ENCODE results near the gene KCNH1.

Gene KCNH1

GRCh38 chr1:211099393-211099792 lies 34.6 kb downstream of the KCNH1 start:
- TF ChIP-seq USF1 (IDR thresholded peaks at IDR 0.05), result no peak
- TF ChIP-seq, protein P1, sequence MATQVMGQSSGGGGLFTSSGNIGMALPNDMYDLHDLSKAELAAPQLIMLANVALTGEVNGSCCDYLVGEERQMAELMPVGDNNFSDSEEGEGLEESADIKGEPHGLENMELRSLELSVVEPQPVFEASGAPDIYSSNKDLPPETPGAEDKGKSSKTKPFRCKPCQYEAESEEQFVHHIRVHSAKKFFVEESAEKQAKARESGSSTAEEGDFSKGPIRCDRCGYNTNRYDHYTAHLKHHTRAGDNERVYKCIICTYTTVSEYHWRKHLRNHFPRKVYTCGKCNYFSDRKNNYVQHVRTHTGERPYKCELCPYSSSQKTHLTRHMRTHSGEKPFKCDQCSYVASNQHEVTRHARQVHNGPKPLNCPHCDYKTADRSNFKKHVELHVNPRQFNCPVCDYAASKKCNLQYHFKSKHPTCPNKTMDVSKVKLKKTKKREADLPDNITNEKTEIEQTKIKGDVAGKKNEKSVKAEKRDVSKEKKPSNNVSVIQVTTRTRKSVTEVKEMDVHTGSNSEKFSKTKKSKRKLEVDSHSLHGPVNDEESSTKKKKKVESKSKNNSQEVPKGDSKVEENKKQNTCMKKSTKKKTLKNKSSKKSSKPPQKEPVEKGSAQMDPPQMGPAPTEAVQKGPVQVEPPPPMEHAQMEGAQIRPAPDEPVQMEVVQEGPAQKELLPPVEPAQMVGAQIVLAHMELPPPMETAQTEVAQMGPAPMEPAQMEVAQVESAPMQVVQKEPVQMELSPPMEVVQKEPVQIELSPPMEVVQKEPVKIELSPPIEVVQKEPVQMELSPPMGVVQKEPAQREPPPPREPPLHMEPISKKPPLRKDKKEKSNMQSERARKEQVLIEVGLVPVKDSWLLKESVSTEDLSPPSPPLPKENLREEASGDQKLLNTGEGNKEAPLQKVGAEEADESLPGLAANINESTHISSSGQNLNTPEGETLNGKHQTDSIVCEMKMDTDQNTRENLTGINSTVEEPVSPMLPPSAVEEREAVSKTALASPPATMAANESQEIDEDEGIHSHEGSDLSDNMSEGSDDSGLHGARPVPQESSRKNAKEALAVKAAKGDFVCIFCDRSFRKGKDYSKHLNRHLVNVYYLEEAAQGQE (IDR thresholded peaks at IDR 0.05; ENCODE audit: low read depth), result no peak
- no peak for TF ChIP-seq NFIC (IDR thresholded peaks at IDR 0.05)
- no peak for TF ChIP-seq TCF12 (IDR thresholded peaks at IDR 0.05; ENCODE audit: low read depth)
- TF ChIP-seq FOXM1 (IDR thresholded peaks at IDR 0.05; ENCODE audit: borderline replicate concordance, low read depth), result no peak
- TF ChIP-seq RAD21 (IDR thresholded peaks at IDR 0.05; ENCODE audit: low read depth), result no peak
- TF ChIP-seq TAF1 (IDR thresholded peaks at IDR 0.05; ENCODE audit: low read depth), result no peak
- TF ChIP-seq EGR1 (IDR thresholded peaks at IDR 0.05), result no peak
- no peak for TF ChIP-seq ZBTB7A (IDR thresholded peaks at IDR 0.05; ENCODE audit: low read depth)
- TF ChIP-seq, protein P2, sequence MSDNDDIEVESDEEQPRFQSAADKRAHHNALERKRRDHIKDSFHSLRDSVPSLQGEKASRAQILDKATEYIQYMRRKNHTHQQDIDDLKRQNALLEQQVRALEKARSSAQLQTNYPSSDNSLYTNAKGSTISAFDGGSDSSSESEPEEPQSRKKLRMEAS (IDR thresholded peaks at IDR 0.05), result no peak
- no peak for TF ChIP-seq CREB1 (IDR thresholded peaks at IDR 0.05; ENCODE audit: low read depth)
- no peak for TF ChIP-seq EP300 (IDR thresholded peaks at IDR 0.05; ENCODE audit: borderline replicate concordance)
- TF ChIP-seq CEBPB (IDR thresholded peaks at IDR 0.05), result no peak
- TF ChIP-seq TEAD4 (IDR thresholded peaks at IDR 0.05), result no peak
- TF ChIP-seq YY1 (IDR thresholded peaks at IDR 0.05; ENCODE audit: low read depth), result no peak

DNA sequence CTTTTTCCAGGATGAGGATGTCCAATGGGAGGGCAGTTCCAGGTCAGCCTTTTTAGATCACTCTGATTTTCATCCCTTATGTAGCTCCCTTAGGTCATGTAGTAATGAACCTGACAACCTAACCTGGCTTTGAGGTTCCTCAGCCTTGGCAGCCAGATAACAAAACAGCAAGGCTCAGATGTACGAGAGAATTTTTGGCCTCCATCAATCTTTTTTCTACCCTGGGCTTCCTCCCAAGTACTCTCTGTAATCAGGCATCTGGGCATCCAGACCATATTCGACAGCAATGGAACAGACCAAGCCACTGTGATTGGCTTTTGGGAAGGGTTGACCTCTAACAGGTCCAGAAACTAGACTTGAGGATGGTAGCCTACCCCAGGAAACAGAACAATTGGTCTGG lies 38.6 kb downstream of the KCNH1 start:
- TF ChIP-seq CEBPB (IDR thresholded peaks at IDR 0.05), result no peak
- TF ChIP-seq FOXM1 (IDR thresholded peaks at IDR 0.05; ENCODE audit: borderline replicate concordance, low read depth), result no peak
- no peak for TF ChIP-seq EGR1 (IDR thresholded peaks at IDR 0.05)
- no peak for TF ChIP-seq NFIC (IDR thresholded peaks at IDR 0.05)
- TF ChIP-seq ZBTB7A (IDR thresholded peaks at IDR 0.05; ENCODE audit: low read depth), result no peak
- TF ChIP-seq CREB1 (IDR thresholded peaks at IDR 0.05; ENCODE audit: low read depth), result no peak
- TF ChIP-seq RAD21 (IDR thresholded peaks at IDR 0.05; ENCODE audit: low read depth), result no peak
- TF ChIP-seq TEAD4 (IDR thresholded peaks at IDR 0.05), result no peak
- TF ChIP-seq TCF12 (IDR thresholded peaks at IDR 0.05; ENCODE audit: low read depth), result no peak
- TF ChIP-seq TAF1 (IDR thresholded peaks at IDR 0.05; ENCODE audit: low read depth), result no peak
- TF ChIP-seq, protein P2 (IDR thresholded peaks at IDR 0.05), result no peak
- TF ChIP-seq USF1 (IDR thresholded peaks at IDR 0.05), result no peak
- TF ChIP-seq, protein P1 (IDR thresholded peaks at IDR 0.05; ENCODE audit: low read depth), result no peak
- no peak for TF ChIP-seq EP300 (IDR thresholded peaks at IDR 0.05; ENCODE audit: borderline replicate concordance)
- no peak for TF ChIP-seq YY1 (IDR thresholded peaks at IDR 0.05; ENCODE audit: low read depth)

DNA sequence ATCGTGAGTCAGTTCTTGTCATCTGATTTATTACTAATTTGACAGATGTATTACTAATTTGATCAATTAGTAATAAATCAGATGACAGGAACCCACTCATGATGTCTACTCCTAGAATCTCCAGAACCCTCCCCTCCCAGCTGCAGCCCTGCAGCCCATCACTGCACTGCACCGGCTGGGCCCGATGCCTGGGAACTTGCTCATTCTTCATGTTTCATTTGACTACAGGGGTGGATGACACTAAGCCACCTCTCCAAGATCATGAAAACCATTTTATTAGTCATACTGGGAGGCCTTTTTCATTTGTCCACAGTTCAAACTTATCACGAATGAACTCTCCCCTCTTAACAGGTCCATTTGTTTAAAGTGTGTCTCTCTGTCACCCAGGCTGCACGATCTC lies 41.0 kb downstream of the KCNH1 start:
- TF ChIP-seq YY1 (IDR thresholded peaks at IDR 0.05; ENCODE audit: low read depth), result no peak
- no peak for TF ChIP-seq USF1 (IDR thresholded peaks at IDR 0.05)
- TF ChIP-seq CREB1 (IDR thresholded peaks at IDR 0.05; ENCODE audit: low read depth), result no peak
- TF ChIP-seq ZBTB7A (IDR thresholded peaks at IDR 0.05; ENCODE audit: low read depth), result no peak
- TF ChIP-seq CEBPB (IDR thresholded peaks at IDR 0.05), result no peak
- TF ChIP-seq, protein P1 (IDR thresholded peaks at IDR 0.05; ENCODE audit: low read depth), result no peak
- no peak for TF ChIP-seq NFIC (IDR thresholded peaks at IDR 0.05)
- TF ChIP-seq TAF1 (IDR thresholded peaks at IDR 0.05; ENCODE audit: low read depth), result no peak
- no peak for TF ChIP-seq EP300 (IDR thresholded peaks at IDR 0.05; ENCODE audit: borderline replicate concordance)
- TF ChIP-seq TEAD4 (IDR thresholded peaks at IDR 0.05), result no peak
- no peak for TF ChIP-seq EGR1 (IDR thresholded peaks at IDR 0.05)
- TF ChIP-seq FOXM1 (IDR thresholded peaks at IDR 0.05; ENCODE audit: borderline replicate concordance, low read depth), result no peak
- TF ChIP-seq TCF12 (IDR thresholded peaks at IDR 0.05; ENCODE audit: low read depth), result no peak
- TF ChIP-seq RAD21 (IDR thresholded peaks at IDR 0.05; ENCODE audit: low read depth), result no peak
- TF ChIP-seq, protein P2 (IDR thresholded peaks at IDR 0.05), result no peak
